Osteoblast (primary cell): Measurements from ENCODE around the gene ESR1. TPM values are rescaled to one million over a fixed set of nuclear protein-coding genes. Genes with fewer than 3 reads are reported as not detected.
"Not testable (repeated sequence)": the region's sequence is repeated elsewhere in the genome, so short reads cannot be mapped to it uniquely, and the experiment has no call there.

Source experiments
- DNase-seq: peaks from one replicate; pipeline ENCODE4 v3.0.0; 2011; ENCODE audit warnings: low spot score, mixed read lengths; ENCODE audit not compliant: insufficient read length; ENCODE audit errors: missing footprints
- H2AFZ ChIP-seq: 2 replicates; pipeline ENCODE4 v1.6.0; 2011; ENCODE audit warnings: mild to moderate bottlenecking, low read length
- H3K27ac ChIP-seq: 2 replicates; pipeline ENCODE4 v1.5.1; 2011; ENCODE audit warnings: mild to moderate bottlenecking, low read depth, low read length, moderate library complexity
- H3K27me3 ChIP-seq: 2 replicates; pipeline ENCODE4 v1.6.0; 2012; ENCODE audit warnings: mild to moderate bottlenecking, control low read depth, inconsistent platforms, low read length, moderate library complexity; ENCODE audit not compliant: insufficient read depth
- H3K36me3 ChIP-seq: 2 replicates; pipeline ENCODE4 v1.5.1; 2011; ENCODE audit warnings: mild to moderate bottlenecking, low read length, control low read depth, moderate library complexity; ENCODE audit not compliant: insufficient read depth
- H3K4me1 ChIP-seq: 2 replicates; pipeline ENCODE4 v1.5.1; 2011; ENCODE audit warnings: mild to moderate bottlenecking, low read length, control low read depth, moderate library complexity; ENCODE audit not compliant: insufficient read depth
- H3K4me2 ChIP-seq: 2 replicates; pipeline ENCODE4 v1.6.0; 2011; ENCODE audit warnings: mild to moderate bottlenecking, low read length; ENCODE audit not compliant: insufficient read depth
- H3K4me3 ChIP-seq: fragments of 200-600 bp; sonication (generic); 3 replicates; pipeline ENCODE4 v1.5.1; 2012; ENCODE audit warnings: mild to moderate bottlenecking, low read length, inconsistent platforms; ENCODE audit not compliant: insufficient read depth
- H3K79me2 ChIP-seq: 2 replicates; pipeline ENCODE4 v1.6.0; 2012; ENCODE audit warnings: mild to moderate bottlenecking, low read length, control low read depth, inconsistent platforms; ENCODE audit not compliant: insufficient read depth
- H3K9me3 ChIP-seq: 2 replicates; pipeline ENCODE4 v1.5.1; 2011; ENCODE audit warnings: low read depth, low read length, control low read depth
- H4K20me1 ChIP-seq: 2 replicates; pipeline ENCODE4 v1.6.0; 2012; ENCODE audit warnings: mild to moderate bottlenecking, low read length, control low read depth; ENCODE audit not compliant: insufficient read depth
- CTCF ChIP-seq: IDR thresholded peaks from 2 replicates; pipeline ENCODE4 v1.5.1; 2011; ENCODE audit warnings: mild to moderate bottlenecking, low read depth, low read length, moderate library complexity; ENCODE audit errors: extremely low read depth
- total RNA-seq: library from RNA; depleted of rRNA; stranded (reverse); fragments of >200 nt; gene quantifications from 2 replicates; pipeline ENCODE4 v1.2.3, GENCODE V29; 2012

The ESR1 gene
- total RNA-seq, 1 donor = 3.3 TPM

GRCh38 chr6:151850479-151851003, 43.1 kb downstream of the ESR1 start:
- no peak for DNase-seq
- H3K36me3 ChIP-seq = no peaks in the 10 kb centered on the region
- no peaks in the 10 kb centered on the region for H3K4me1 ChIP-seq
- H4K20me1 ChIP-seq = no peaks in the 10 kb centered on the region
- no peak overlapping the region for H2AFZ ChIP-seq
- H3K4me3 ChIP-seq = no peak overlapping the region
- no peaks in the 10 kb centered on the region for H3K9me3 ChIP-seq
- TF ChIP-seq CTCF = no peak
- no peaks in the 10 kb centered on the region for H3K79me2 ChIP-seq
- no peaks in the 10 kb centered on the region for H3K27me3 ChIP-seq
- H3K4me2 ChIP-seq = no peak overlapping the region
- no peak overlapping the region for H3K27ac ChIP-seq

- Histone ChIP-seq H3K4me2 (no peak overlapping the region), H3K36me3 (no peaks in the 10 kb centered on the region), H3K4me1 (no peaks in the 10 kb centered on the region), H2AFZ (no peak overlapping the region), H3K9me3 (no peaks in the 10 kb centered on the region), H4K20me1 (no peaks in the 10 kb centered on the region), H3K27me3 (no peaks in the 10 kb centered on the region), H3K4me3 (no peak overlapping the region), H3K79me2 (no peaks in the 10 kb centered on the region), H3K27ac (no peak overlapping the region)
- TF ChIP-seq CTCF = no peak
- DNase-seq = no peak
Measured at GRCh38 chr6:151858294-151858693, 50.8 kb downstream of the ESR1 start.

GRCh38 chr6:151862461-151862860, 55.0 kb downstream of the ESR1 start:
- H3K4me2 ChIP-seq = no peak overlapping the region
- no peak for TF ChIP-seq CTCF
- no peaks in the 10 kb centered on the region for H3K9me3 ChIP-seq
- no peak for DNase-seq
- H3K4me1 ChIP-seq = no peaks in the 10 kb centered on the region
- H3K4me3 ChIP-seq = no peak overlapping the region
- no peak overlapping the region for H2AFZ ChIP-seq
- no peaks in the 10 kb centered on the region for H3K79me2 ChIP-seq
- no peaks in the 10 kb centered on the region for H4K20me1 ChIP-seq
- no peaks in the 10 kb centered on the region for H3K36me3 ChIP-seq
- no peak overlapping the region for H3K27ac ChIP-seq
- no peaks in the 10 kb centered on the region for H3K27me3 ChIP-seq

GRCh38 chr6:151867361-151867869, 59.9 kb downstream of the ESR1 start:
- H2AFZ ChIP-seq, H3K9me3 ChIP-seq, H3K27me3 ChIP-seq, H3K4me2 ChIP-seq, H4K20me1 ChIP-seq, H3K4me3 ChIP-seq, H3K79me2 ChIP-seq, DNase-seq, H3K4me1 ChIP-seq, H3K27ac ChIP-seq, H3K36me3 ChIP-seq: not testable (repeated sequence)
